IMR-90 (cell line): ENCODE measurements around the gene GDPD5. TPM values are rescaled to one million over a fixed set of nuclear protein-coding genes. Genes with fewer than 3 reads are reported as not detected.

Source experiments
- ATAC-seq: fragments of 200-7000 bp; cut with Tn5 transposase; 2 replicates; pipeline ENCODE4 v1.9.1; 2020; ENCODE audit warnings: low read depth, mild to moderate bottlenecking, moderate library complexity
- BruUV-seq: library from RNA; stranded (reverse); fragments of 400-500 nt; replicated peaks from 2 replicates; lab custom pipeline; 2021; lab: Mats Ljungman, UMichigan
- CTCF ChIA-PET: fragments of 300-600 bp; formaldehyde crosslinking; extraction: SDS; loops from one replicate; lab custom pipeline; 2021; ENCODE audit warnings: antibody characterized with exemption; lab: Yijun Ruan, JAX
- POLR2A ChIA-PET: fragments of 300-600 bp; sonication (Branson Sonifier 250); formaldehyde crosslinking; loops from one replicate; lab custom pipeline; 2022; ENCODE audit warnings: antibody characterized with exemption; ENCODE audit not compliant: unreplicated experiment; lab: Charles Lee
- DNase-seq: peaks from one replicate; pipeline ENCODE4 v3.0.0; 2013
- H2AFZ ChIP-seq: replicated peaks from 2 replicates; pipeline ENCODE3; 2013; ENCODE audit warnings: low read length, mild to moderate bottlenecking; ENCODE audit not compliant: poor library complexity
- H2AK5ac ChIP-seq: 2 replicates; pipeline ENCODE4 v1.6.1; 2013; ENCODE audit warnings: low read depth, low read length, inconsistent platforms
- H2AK9ac ChIP-seq: replicated peaks from 2 replicates; pipeline ENCODE3; 2013; ENCODE audit warnings: mild to moderate bottlenecking, low read depth, low read length, moderate library complexity; ENCODE audit not compliant: poor library complexity
- H2BK120ac ChIP-seq: 2 replicates; pipeline ENCODE4 v1.6.1; 2013; ENCODE audit warnings: low read depth, low read length, inconsistent platforms
- H2BK15ac ChIP-seq: 3 replicates; pipeline ENCODE4 v1.6.1; 2013; ENCODE audit warnings: low read depth, low read length, inconsistent platforms
- H2BK20ac ChIP-seq: 2 replicates; pipeline ENCODE4 v1.6.1; 2013; ENCODE audit warnings: low read depth, mild to moderate bottlenecking, inconsistent platforms, low read length, moderate library complexity
- H2BK5ac ChIP-seq: 2 replicates; pipeline ENCODE4 v1.6.1; 2013; ENCODE audit warnings: mild to moderate bottlenecking, low read depth, low read length, inconsistent platforms; ENCODE audit not compliant: poor library complexity, severe bottlenecking
- H3K14ac ChIP-seq: replicated peaks from 2 replicates; pipeline ENCODE4 v1.6.1; 2013; ENCODE audit warnings: low read depth, low read length, inconsistent platforms
- H3K18ac ChIP-seq: 2 replicates; pipeline ENCODE4 v1.6.1; 2013; ENCODE audit warnings: low read depth, low read length, control low read depth
- H3K23ac ChIP-seq: 2 replicates; pipeline ENCODE4 v1.6.1; 2013; ENCODE audit warnings: low read depth, low read length, inconsistent platforms
- H3K27ac ChIP-seq: 2 replicates; pipeline ENCODE4 v1.5.1; 2013; ENCODE audit warnings: mild to moderate bottlenecking, control low read depth, low read length; ENCODE audit not compliant: insufficient read depth
- H3K27me3 ChIP-seq: 2 replicates; pipeline ENCODE4 v1.6.1; 2013; ENCODE audit warnings: low read length; ENCODE audit not compliant: control insufficient read depth, insufficient read depth
- H3K36me3 ChIP-seq: 2 replicates; pipeline ENCODE4 v1.6.1; 2013; ENCODE audit warnings: low read length, mixed read lengths; ENCODE audit not compliant: control insufficient read depth, insufficient read depth
- H3K4ac ChIP-seq: 2 replicates; pipeline ENCODE4 v1.6.1; 2013; ENCODE audit warnings: low read depth, low read length, inconsistent platforms
- H3K4me1 ChIP-seq: 2 replicates; pipeline ENCODE4 v1.6.1; 2013; ENCODE audit warnings: low read length, mixed read lengths; ENCODE audit not compliant: control insufficient read depth, insufficient read depth
- H3K4me2 ChIP-seq: 2 replicates; pipeline ENCODE4 v1.6.1; 2013; ENCODE audit warnings: low read depth, mild to moderate bottlenecking, control low read depth, low read length, moderate library complexity
- H3K4me3 ChIP-seq: 2 replicates; pipeline ENCODE4 v1.5.1; 2013; ENCODE audit warnings: low read depth, mild to moderate bottlenecking, control low read depth, low read length, moderate library complexity; ENCODE audit not compliant: insufficient read depth
- H3K56ac ChIP-seq: 2 replicates; pipeline ENCODE4 v1.6.1; 2013; ENCODE audit warnings: low read length, inconsistent platforms; ENCODE audit not compliant: insufficient read depth; ENCODE audit errors: extremely low read depth
- H3K79me1 ChIP-seq, 2 experiments: 2 replicates each; pipeline ENCODE4 v1.6.1; 2013; ENCODE audit warnings: low read length in 2 of 2, inconsistent platforms in 1 of 2, low read depth in 1 of 2
- H3K9ac ChIP-seq: 2 replicates; pipeline ENCODE4 v1.6.1; 2013; ENCODE audit warnings: low read depth, low read length, control low read depth
- H3K9me1 ChIP-seq: 2 replicates; pipeline ENCODE4 v1.6.1; 2013; ENCODE audit warnings: low read length, inconsistent platforms; ENCODE audit not compliant: insufficient read depth
- H3K9me3 ChIP-seq: 2 replicates; pipeline ENCODE4 v1.6.1; 2013; ENCODE audit warnings: low read length; ENCODE audit not compliant: control insufficient read depth, insufficient read depth
- H4K20me1 ChIP-seq: 2 replicates; pipeline ENCODE4 v1.6.1; 2013; ENCODE audit warnings: low read length, inconsistent platforms; ENCODE audit not compliant: insufficient read depth
- H4K5ac ChIP-seq: 2 replicates; pipeline ENCODE4 v1.6.1; 2013; ENCODE audit warnings: mild to moderate bottlenecking, low read depth, low read length, control low read depth
- H4K8ac ChIP-seq, 2 experiments: 2 replicates each; pipeline ENCODE4 v1.6.1; 2013; ENCODE audit warnings: low read depth in 2 of 2, low read length in 2 of 2, control low read depth in 1 of 2, inconsistent platforms in 1 of 2
- H4K91ac ChIP-seq: 2 replicates; pipeline ENCODE4 v1.6.1; 2013; ENCODE audit warnings: low read depth, low read length, inconsistent platforms; ENCODE audit not compliant: insufficient read depth
- BHLHE40 ChIP-seq: fragments of 150-350 bp; IDR thresholded peaks from 2 replicates; pipeline ENCODE4 v1.6.1; 2016; ENCODE audit warnings: mild to moderate bottlenecking, low read depth, low read length
- CEBPB ChIP-seq: IDR thresholded peaks from 2 replicates; pipeline ENCODE4 v1.6.1; 2012; ENCODE audit warnings: low read depth, low read length, improper control_type of control experiment
- CHD1 ChIP-seq: IDR thresholded peaks from 2 replicates; pipeline ENCODE4 v1.6.1; 2012; ENCODE audit warnings: low read depth, low read length, improper control_type of control experiment
- CTCF ChIP-seq: conservative IDR thresholded peaks from 2 replicates; pipeline ENCODE4 v1.5.1; 2012; ENCODE audit warnings: mild to moderate bottlenecking, low read depth, low read length, improper control_type of control experiment
- FOS ChIP-seq: fragments of 150-350 bp; IDR thresholded peaks from 2 replicates; pipeline ENCODE4 v1.6.1; 2016; ENCODE audit warnings: low read depth, low read length
- MAFK ChIP-seq: IDR thresholded peaks from 2 replicates; pipeline ENCODE4 v1.6.1; 2012; ENCODE audit warnings: low read depth, low read length, improper control_type of control experiment
- MAZ ChIP-seq: IDR thresholded peaks from 2 replicates; pipeline ENCODE4 v1.6.1; 2012; ENCODE audit warnings: low read depth, mild to moderate bottlenecking, low read length, improper control_type of control experiment, moderate library complexity, borderline replicate concordance
- MXI1 ChIP-seq: IDR thresholded peaks from 2 replicates; pipeline ENCODE4 v1.6.1; 2012; ENCODE audit warnings: low read depth, mild to moderate bottlenecking, low read length, moderate library complexity, borderline replicate concordance
- NFE2L2 ChIP-seq: fragments of 150-350 bp; IDR thresholded peaks from 2 replicates; pipeline ENCODE4 v1.6.1; 2016; ENCODE audit warnings: low read depth, mild to moderate bottlenecking, low read length
- POLR2A ChIP-seq: IDR thresholded peaks from 2 replicates; pipeline ENCODE4 v1.6.1; 2012; ENCODE audit warnings: mild to moderate bottlenecking, low read depth, low read length
- RAD21 ChIP-seq: IDR thresholded peaks from 2 replicates; pipeline ENCODE4 v1.6.1; 2012; ENCODE audit warnings: low read length, improper control_type of control experiment
- RCOR1 ChIP-seq: IDR thresholded peaks from 2 replicates; pipeline ENCODE4 v1.6.1; 2012; ENCODE audit warnings: mild to moderate bottlenecking, low read length, improper control_type of control experiment; ENCODE audit not compliant: insufficient replicate concordance
- RFX5 ChIP-seq: IDR thresholded peaks from 2 replicates; pipeline ENCODE4 v1.8.0; 2012; ENCODE audit warnings: low read depth, mild to moderate bottlenecking, low read length, moderate library complexity
- SMC3 ChIP-seq: fragments of 150-350 bp; IDR thresholded peaks from 2 replicates; pipeline ENCODE4 v1.6.1; 2016; ENCODE audit warnings: low read depth, mild to moderate bottlenecking, antibody characterized with exemption, low read length, moderate library complexity
- USF2 ChIP-seq: fragments of 150-350 bp; IDR thresholded peaks from 2 replicates; pipeline ENCODE4 v1.6.1; 2017; ENCODE audit warnings: mild to moderate bottlenecking, antibody characterized with exemption, low read length, low read depth
- WGBS, 2 experiments: methylation state at CpG; one replicate each; pipeline versions ENCODE4 v1.1.5 to v1.1.7; 2013; ENCODE audit warnings: missing lambda C conversion rate in 2 of 2; ENCODE audit not compliant: insufficient read length in 1 of 2; ENCODE audit errors: extremely low coverage in 2 of 2; 5-methylcytosine and 5-hydroxymethylcytosine counted together
- dilution Hi-C: fragments of 300-500 bp; cut with HindIII; formaldehyde crosslinking; loops from one replicate; pipeline ENCODE4 v1.14.3; 2018; ENCODE audit warnings: low sequenced_read_pairs; ENCODE audit not compliant: unreplicated experiment
- in situ Hi-C: fragments of 300-500 bp; cut with MboI; formaldehyde crosslinking; loops from 3 replicates; pipeline ENCODE4 v1.14.3; 2019; ENCODE audit warnings: low sequenced_read_pairs, inconsistent platforms, mixed read lengths
- intact Hi-C: fragments of 100-400 bp; cut with micrococcal nuclease; formaldehyde crosslinking; loops from 2 replicates; pipeline ENCODE4 v1.10.0; 2022
- polyA plus RNA-seq, 3 experiments: library from polyadenylated mRNA; depleted of rRNA; stranded (reverse); fragments of >200 nt; gene quantifications; 2 replicates each; pipeline ENCODE4 v1.2.3, GENCODE V29; 2012; ENCODE audit warnings: low replicate concordance in 1 of 3
- total RNA-seq: library from RNA; depleted of rRNA; stranded (reverse); fragments of >200 nt; gene quantifications from 2 replicates; pipeline ENCODE4 v1.2.3, GENCODE V29; 2012

GDPD5 gene
- total and polyA plus RNA-seq, 2 of the 4 experiments (the other 2 are of a cell fraction), result 2.0 to 7.9 TPM

- Histone ChIP-seq H3K4me3 (no peak overlapping the region), H3K18ac (peak overlapping the region; percentile 70; the same call in 1 of the 2 replicates), H3K36me3 (no peaks in the 10 kb centered on the region), H4K91ac (peak overlapping the region; percentile 83), H3K23ac (no peak overlapping the region), H3K4me2 (no peak overlapping the region), H3K27ac (peak overlapping the region; percentile 41), H3K56ac (no peak overlapping the region), H3K27me3 (peaks cover 8% of the 10 kb centered on the region), H3K9me3 (no peaks in the 10 kb centered on the region), H3K4me1 (peaks cover 3% of the 10 kb centered on the region), H4K8ac (peak overlapping the region; percentile 56 to 95; a peak in 3 of 4 replicates), H2AK9ac (peak overlapping the region; percentile 87), H4K20me1 (no peaks in the 10 kb centered on the region), H3K79me1 (peaks cover 0 to 8% of the 10 kb centered on the region in 2 experiments; a peak in 3 of 4 replicates), H2AFZ (peak overlapping the region; percentile 87), H2BK20ac (0 out of 2 replicates have a peak overlapping the region, but pooled peaks have one; percentile 6), H2BK120ac (peak overlapping the region; percentile 72), H2AK5ac (peak overlapping the region; percentile 65; the same call in 1 of the 2 replicates), H3K4ac (peak overlapping the region; percentile 70), H2BK15ac (peak overlapping the region; percentile 30; the same call in 2 of the 3 replicates), H3K14ac (peak overlapping the region; percentile 51), H3K9ac (peak overlapping the region; percentile 44), H2BK5ac (no peak overlapping the region), H3K9me1 (no peaks in the 10 kb centered on the region; the same call in 1 of the 2 replicates), H4K5ac (peak overlapping the region; percentile 92)
- ATAC-seq, result peak; percentile 99
- intact Hi-C loops, result loop anchor here (1.0 kb wide), 3 partner anchors 17 to 256 kb away; no protein-coding TSS in a partner anchor
- ChIA-PET POLR2A (no interaction called here), CTCF (interaction anchor here (0.7 to 1.0 kb wide), 2 partner anchors 18 to 21 kb away, joined by 3 read pairs; no protein-coding TSS in a partner anchor)
- in situ Hi-C loops, result loop anchor here (25.0 kb wide), 1 partner anchor 260 kb away; no protein-coding TSS in a partner anchor
- 40% methylated on average over 4 of the region's 7 CpGs; no CpG with 5 or more reads in 1 of the 2 experiments for WGBS, 2 experiments
- BruUV-seq, result no TSS peak
- dilution Hi-C loops, result no loop called here
- peak; percentile 65 for DNase-seq
- TF ChIP-seq RFX5, result no peak
- peak; percentile 98 for TF ChIP-seq RAD21
- peak; percentile 82 for TF ChIP-seq CTCF
- no peak for TF ChIP-seq MAZ
- TF ChIP-seq NFE2L2, result no peak
- TF ChIP-seq FOS, result no peak
- TF ChIP-seq RCOR1, result no peak
- TF ChIP-seq SMC3, result peak; percentile 96
- no peak for TF ChIP-seq MXI1
- TF ChIP-seq CHD1, result no peak
- TF ChIP-seq CEBPB, result no peak
- no peak for TF ChIP-seq BHLHE40
- TF ChIP-seq MAFK, result no peak
- no peak for TF ChIP-seq USF2
- no peak for TF ChIP-seq POLR2A
These were observed 21.9 kb upstream of the GDPD5 start for GRCh38 chr11:75547617-75548058.
